OCI-M1 (cell line): Measurements from ENCODE around the gene ALDH1A1.
"Not testable (repeated sequence)": the region's sequence is repeated elsewhere in the genome, so short reads cannot be mapped to it uniquely, and the experiment has no call there.

Experiments used
- DNase-seq: peaks from one replicate; lab custom pipeline; 2025; lab: John Stamatoyannopoulos, UW

ALDH1A1 gene

GRCh38 chr9:72943844-72944462 is 8.9 kb downstream of the ALDH1A1 start:
- no peak for DNase-seq

GRCh38 chr9:72942451-72942850 is 10.4 kb downstream of the ALDH1A1 start:
- no peak for DNase-seq

- DNase-seq: not testable (repeated sequence)
These were observed 13.3 kb downstream of the ALDH1A1 start for GRCh38 chr9:72939581-72939980.

- no peak for DNase-seq
These were observed 15.3 kb downstream of the ALDH1A1 start for GRCh38 chr9:72937545-72937944.

GRCh38 chr9:72936679-72937078 is 16.2 kb downstream of the ALDH1A1 start:
- no peak for DNase-seq

GRCh38 chr9:72936266-72936665 is 16.6 kb downstream of the ALDH1A1 start:
- no peak for DNase-seq

GRCh38 chr9:72935595-72935994 is 17.3 kb downstream of the ALDH1A1 start:
- DNase-seq: no peak

- DNase-seq: no peak
These were observed 18.9 kb downstream of the ALDH1A1 start for GRCh38 chr9:72933730-72934665.

- DNase-seq: no peak
These were observed 20.2 kb downstream of the ALDH1A1 start for GRCh38 chr9:72932619-72933018.

- no peak for DNase-seq
These were observed 21.0 kb downstream of the ALDH1A1 start for GRCh38 chr9:72931897-72932296.

- DNase-seq: no peak
These were observed 21.4 kb downstream of the ALDH1A1 start for GRCh38 chr9:72931437-72931836.

- no peak for DNase-seq
These were observed 22.0 kb downstream of the ALDH1A1 start for GRCh38 chr9:72930828-72931227.

GRCh38 chr9:72929542-72929941 is 23.3 kb downstream of the ALDH1A1 start:
- no peak for DNase-seq

GRCh38 chr9:72928042-72928507 is 24.8 kb downstream of the ALDH1A1 start:
- no peak for DNase-seq

GRCh38 chr9:72926506-72926905 is 26.3 kb downstream of the ALDH1A1 start:
- no peak for DNase-seq

GRCh38 chr9:72925891-72926290 is 27.0 kb downstream of the ALDH1A1 start:
- no peak for DNase-seq

GRCh38 chr9:72925126-72925789 is 27.6 kb downstream of the ALDH1A1 start:
- no peak for DNase-seq

GRCh38 chr9:72924154-72924790 is 28.6 kb downstream of the ALDH1A1 start:
- no peak for DNase-seq

GRCh38 chr9:72923077-72923476 is 29.8 kb downstream of the ALDH1A1 start:
- no peak for DNase-seq

GRCh38 chr9:72921888-72922654 is 30.8 kb downstream of the ALDH1A1 start:
- DNase-seq: no peak

- DNase-seq: no peak
These were observed 33.5 kb downstream of the ALDH1A1 start for GRCh38 chr9:72919246-72919945.
